GM18505 (cell line): Measurements from ENCODE around the gene BLVRA.
"Not testable (repeated sequence)": the region's sequence is repeated elsewhere in the genome, so short reads cannot be mapped to it uniquely, and the experiment has no call there.

Experiments used
- ATAC-seq: cut with Tn5 transposase; IDR thresholded peaks from one replicate; pipeline ENCODE4 v1.9.1; 2021; ENCODE audit not compliant: unreplicated experiment
- POLR2A ChIP-seq: IDR thresholded peaks from 4 replicates; pipeline ENCODE4 v1.6.1; 2011; ENCODE audit warnings: borderline replicate concordance; ENCODE audit not compliant: insufficient read depth, insufficient read length; ENCODE audit errors: extremely low read depth

Gene BLVRA

GRCh38 chr7:43785420-43785819 is 26.9 kb downstream of the BLVRA start:
- no peak for TF ChIP-seq POLR2A
- no peak for ATAC-seq

- no peak for ATAC-seq
- TF ChIP-seq POLR2A = no peak
Measured at GRCh38 chr7:43787771-43788170, 29.3 kb downstream of the BLVRA start.

DNA sequence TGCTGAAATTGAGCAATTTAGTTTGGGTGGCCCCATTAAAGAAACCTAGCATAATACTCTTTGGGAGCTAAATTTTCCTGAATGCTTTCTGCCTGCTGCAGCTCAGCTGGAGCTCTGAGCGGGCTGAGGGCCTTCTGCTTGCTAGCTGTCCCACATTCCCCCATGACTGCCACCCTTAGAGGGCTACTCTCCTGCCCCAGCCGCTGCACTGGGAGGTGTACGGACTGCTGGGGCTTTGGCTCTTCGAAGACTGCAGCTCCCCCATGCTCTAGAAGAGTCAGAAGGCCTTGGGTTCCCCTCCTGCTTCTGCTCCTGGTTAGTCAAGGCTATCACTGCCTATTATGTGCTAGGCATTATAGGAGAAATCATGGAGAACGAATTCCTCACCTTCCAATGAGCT is 31.5 kb downstream of the BLVRA start:
- no peak for ATAC-seq
- no peak for TF ChIP-seq POLR2A

- TF ChIP-seq POLR2A = no peak
Measured at GRCh38 chr7:43790834-43791233, 32.4 kb downstream of the BLVRA start.

DNA sequence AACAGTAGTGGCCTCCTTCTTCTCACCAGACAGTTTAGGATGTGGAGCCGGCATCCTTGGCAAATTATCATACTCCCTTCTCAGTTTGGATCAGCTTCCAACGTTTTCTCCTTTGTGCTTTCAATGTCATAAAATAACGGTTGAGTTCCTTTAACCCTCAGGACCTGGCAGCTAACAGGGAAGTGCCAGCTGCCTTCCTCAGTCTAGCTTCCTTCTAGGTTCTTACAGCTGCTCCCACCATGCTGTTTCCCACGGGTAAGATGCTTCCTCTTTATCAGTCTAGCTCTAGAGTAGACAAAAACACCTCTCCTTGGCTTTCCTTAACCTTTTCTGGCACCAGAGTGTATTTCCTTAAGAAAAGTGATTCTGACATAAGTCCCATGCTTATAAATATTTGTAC is 33.2 kb downstream of the BLVRA start:
- TF ChIP-seq POLR2A = no peak
- no peak for ATAC-seq

More at GRCh38 chr7:43790834-43791233, 32.4 kb downstream of the BLVRA start:
- ATAC-seq = no peak

DNA sequence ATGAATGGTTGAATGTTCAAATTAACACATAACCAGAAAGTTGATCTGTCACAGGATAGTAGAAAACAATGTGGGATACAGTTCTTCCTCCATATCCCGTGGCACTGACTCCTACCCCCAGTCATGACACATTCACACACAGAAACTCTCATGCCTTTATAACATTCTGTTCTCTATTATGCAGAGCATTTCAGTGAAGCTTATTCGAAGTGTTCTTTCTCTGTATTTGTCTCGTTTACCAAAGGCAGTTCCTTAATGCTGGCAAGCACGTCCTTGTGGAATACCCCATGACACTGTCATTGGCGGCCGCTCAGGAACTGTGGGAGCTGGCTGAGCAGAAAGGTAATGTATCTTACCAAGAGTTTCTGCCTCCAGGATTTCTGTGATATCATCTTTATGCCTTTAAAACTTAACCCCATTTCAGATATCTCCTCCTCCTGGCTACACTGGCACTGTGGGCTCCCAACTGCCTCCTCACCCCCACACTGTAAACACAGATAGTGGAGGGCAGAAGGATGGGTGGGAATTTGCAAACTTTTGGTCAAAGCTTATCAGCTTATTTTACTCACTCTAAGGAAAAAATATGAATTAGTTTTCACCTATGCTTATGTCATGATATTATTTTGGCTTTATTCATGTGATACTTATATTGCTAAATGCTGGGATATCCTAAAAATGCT is 34.1 kb downstream of the BLVRA start:
- no peak for TF ChIP-seq POLR2A
- no peak for ATAC-seq

DNA sequence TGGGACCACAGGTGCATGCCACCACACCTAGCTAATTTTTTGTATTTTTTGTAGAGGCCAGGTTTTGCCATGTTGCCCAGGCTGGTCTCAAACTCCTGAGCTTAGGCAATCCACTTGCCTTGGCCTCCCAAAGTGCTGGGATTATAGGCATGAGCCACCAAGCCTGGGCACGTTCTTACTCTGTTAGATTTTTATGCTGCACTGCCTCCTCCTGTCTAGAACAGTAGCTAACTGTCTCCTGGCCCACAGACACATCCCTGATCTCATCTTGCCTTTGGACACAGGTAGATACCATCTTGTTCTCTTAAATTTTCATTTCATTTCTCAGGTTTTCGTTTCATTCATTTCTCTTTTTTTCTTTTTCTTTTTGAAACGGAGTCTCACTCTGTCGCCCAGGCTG is 41.1 kb downstream of the BLVRA start:
- no peak for TF ChIP-seq POLR2A
- no peak for ATAC-seq

- TF ChIP-seq POLR2A = no peak
- ATAC-seq = no peak
Measured at GRCh38 chr7:43803865-43804264, 45.4 kb downstream of the BLVRA start.

- no peak for ATAC-seq
- no peak for TF ChIP-seq POLR2A
Measured at GRCh38 chr7:43808410-43808809, 49.9 kb downstream of the BLVRA start.

GRCh38 chr7:43810195-43810941 is 51.9 kb downstream of the BLVRA start:
- ATAC-seq = not testable (repeated sequence)

GRCh38 chr7:43815373-43815772 is 56.9 kb downstream of the BLVRA start:
- ATAC-seq = no peak
- TF ChIP-seq POLR2A = no peak

GRCh38 chr7:43816046-43816797 is 57.7 kb downstream of the BLVRA start:
- ATAC-seq = not testable (repeated sequence)

GRCh38 chr7:43823425-43823824 is 64.9 kb downstream of the BLVRA start:
- ATAC-seq = not testable (repeated sequence)

DNA sequence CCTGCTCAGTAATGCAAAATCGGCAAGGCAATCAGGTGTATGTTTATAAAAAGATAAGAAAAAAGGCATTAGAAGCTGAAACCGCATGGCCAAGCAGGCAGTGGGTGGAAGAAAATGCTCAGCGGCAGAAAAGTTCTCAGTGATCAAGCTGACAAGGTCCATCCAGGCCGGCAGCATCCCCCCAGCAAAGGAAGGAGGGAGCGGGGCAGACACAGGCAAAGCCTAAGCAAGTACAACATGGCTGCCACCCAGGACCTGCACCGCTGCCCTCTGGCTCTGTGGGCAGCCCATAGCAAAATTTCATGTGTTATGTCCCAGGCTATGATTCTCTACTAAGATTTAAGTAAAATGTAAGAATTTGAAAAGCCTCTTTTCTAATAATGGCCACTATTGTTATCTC is 65.5 kb downstream of the BLVRA start:
- ATAC-seq = no peak
- TF ChIP-seq POLR2A = no peak

DNA sequence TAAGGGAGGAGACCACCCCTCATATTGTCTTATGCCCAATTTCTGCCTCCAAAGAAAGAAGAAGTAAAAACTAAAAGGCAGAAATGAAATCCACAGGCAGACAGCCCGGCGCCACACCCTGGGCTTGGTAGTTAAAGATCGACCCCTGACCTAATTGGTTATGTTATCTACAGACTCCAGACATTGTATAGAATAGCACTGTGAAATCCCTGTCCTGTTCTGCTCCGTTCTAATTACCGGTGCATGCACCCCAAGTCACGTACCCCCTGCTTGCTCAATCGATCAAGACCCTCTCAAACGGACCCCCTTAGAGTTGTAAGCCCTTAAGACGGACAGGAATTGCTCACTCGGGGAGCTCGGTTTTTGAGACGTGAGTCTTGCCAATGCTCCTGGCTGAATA is 66.0 kb downstream of the BLVRA start:
- ATAC-seq = not testable (repeated sequence)
